Fibroblast of mammary gland (primary cell): ENCODE data around the gene ZNF653.

Source experiments
- DNase-seq: peaks from one replicate; pipeline ENCODE4 v3.0.0-alpha.2; 2010; ENCODE audit warnings: low read depth
- H3K4me3 ChIP-seq: 2 replicates; pipeline ENCODE4 v1.5.1; 2011; ENCODE audit warnings: low read depth, mild to moderate bottlenecking, low read length, moderate library complexity; ENCODE audit not compliant: control insufficient read depth
- TF ChIP-seq, protein P1 (sequence below): conservative IDR thresholded peaks from 2 replicates; pipeline ENCODE4 v1.5.1; 2011; ENCODE audit warnings: low read depth, low read length, inconsistent platforms; ENCODE audit not compliant: control insufficient read depth, insufficient read depth

ZNF653 gene

DNA sequence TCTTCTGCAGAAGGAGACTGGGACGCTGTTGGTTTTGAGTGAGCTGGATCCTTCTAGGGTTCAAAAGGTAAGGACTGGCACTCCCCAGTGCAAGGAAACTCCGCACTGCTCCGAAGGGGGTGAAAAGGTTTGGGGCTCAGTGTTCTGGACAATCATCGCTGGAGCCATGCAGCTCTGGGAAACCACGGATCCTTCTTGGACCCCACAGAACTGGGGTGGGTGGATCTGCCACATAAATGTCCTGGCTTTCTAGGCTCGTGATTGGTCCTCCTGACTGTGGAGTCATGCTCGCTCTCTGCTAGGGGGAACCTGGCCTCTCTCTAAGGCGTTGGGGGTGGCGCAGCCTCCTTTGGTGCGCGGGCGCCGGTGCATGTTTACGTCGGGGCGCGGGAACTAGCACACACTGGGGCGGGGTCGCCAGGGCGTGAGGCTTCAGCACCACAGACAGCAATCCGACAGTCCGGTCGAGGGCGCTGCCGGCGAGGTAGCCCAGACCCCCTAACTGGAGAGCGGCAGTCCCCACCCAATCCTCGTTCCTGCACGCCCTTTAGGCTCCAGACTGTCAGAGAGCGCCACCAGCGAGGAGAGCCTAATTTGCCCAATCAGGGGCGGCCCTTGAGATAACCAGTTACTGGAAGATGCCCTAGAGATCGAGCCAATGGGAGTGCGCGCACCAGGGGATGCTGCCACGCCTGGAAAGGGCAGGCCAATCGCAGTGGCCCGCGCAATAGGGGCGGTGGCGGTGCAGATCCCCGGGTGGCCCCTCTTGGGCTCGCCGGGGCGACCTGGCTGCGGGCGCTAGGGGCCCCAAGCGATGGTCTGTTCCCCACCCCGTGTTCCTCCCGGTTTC, 23.9 kb downstream of the ZNF653 start:
- TF ChIP-seq, protein P1, sequence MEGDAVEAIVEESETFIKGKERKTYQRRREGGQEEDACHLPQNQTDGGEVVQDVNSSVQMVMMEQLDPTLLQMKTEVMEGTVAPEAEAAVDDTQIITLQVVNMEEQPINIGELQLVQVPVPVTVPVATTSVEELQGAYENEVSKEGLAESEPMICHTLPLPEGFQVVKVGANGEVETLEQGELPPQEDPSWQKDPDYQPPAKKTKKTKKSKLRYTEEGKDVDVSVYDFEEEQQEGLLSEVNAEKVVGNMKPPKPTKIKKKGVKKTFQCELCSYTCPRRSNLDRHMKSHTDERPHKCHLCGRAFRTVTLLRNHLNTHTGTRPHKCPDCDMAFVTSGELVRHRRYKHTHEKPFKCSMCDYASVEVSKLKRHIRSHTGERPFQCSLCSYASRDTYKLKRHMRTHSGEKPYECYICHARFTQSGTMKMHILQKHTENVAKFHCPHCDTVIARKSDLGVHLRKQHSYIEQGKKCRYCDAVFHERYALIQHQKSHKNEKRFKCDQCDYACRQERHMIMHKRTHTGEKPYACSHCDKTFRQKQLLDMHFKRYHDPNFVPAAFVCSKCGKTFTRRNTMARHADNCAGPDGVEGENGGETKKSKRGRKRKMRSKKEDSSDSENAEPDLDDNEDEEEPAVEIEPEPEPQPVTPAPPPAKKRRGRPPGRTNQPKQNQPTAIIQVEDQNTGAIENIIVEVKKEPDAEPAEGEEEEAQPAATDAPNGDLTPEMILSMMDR, result no peak
- DNase-seq, result peak; percentile 81
- peak overlapping the region; percentile 21 for H3K4me3 ChIP-seq

DNA sequence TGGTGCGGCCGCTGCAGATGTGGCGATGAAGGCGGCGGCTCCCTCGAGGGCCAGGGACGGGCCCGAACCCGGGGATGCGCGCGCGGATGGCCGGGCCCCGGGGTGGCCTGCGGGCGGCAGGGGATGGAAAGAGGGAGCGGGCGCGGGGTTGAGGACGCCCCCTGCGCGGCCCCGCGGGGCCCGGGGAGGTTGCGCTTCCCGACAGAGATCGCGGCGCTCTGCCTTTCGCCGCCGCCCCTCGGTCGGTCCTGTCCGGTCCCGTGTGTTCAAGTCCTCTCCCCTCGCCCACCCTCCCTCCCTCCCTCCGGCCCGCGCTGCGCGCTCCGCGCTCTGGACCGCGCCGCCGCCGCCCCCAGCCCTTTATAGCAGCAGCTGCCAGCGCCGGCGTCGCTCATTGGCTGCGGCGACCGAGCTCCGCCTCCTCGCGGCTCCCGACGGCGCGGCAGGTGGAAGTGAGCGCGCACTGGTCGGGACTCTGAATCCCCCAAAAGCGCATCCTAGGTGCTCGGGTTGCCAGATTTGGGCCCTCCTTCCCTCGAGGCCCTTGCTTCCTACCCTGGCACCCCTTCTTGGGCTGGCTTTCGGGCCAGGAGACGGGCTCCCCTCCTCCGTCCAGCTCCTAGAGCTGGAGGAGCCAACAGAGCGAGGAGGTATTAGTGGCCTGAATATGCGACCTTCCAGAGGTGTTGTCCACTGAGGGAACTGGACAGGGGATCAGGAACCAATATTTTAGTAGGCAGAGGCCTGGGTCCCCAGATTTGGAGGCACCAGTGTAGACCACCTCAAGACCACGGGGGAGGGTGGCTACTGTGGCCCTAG, 24.7 kb downstream of the ZNF653 start, which contains the start of gene ELAVL3:
ELAVL3 (minus strand) TSS at position 332 of the 819 bp plus-strand sequence. CDS start 438 bp downstream, outside the sequence.
- no peak for DNase-seq
- no peak within 1 kb of the TSS for H3K4me3 ChIP-seq
- TF ChIP-seq, protein P1, result no peak

DNA sequence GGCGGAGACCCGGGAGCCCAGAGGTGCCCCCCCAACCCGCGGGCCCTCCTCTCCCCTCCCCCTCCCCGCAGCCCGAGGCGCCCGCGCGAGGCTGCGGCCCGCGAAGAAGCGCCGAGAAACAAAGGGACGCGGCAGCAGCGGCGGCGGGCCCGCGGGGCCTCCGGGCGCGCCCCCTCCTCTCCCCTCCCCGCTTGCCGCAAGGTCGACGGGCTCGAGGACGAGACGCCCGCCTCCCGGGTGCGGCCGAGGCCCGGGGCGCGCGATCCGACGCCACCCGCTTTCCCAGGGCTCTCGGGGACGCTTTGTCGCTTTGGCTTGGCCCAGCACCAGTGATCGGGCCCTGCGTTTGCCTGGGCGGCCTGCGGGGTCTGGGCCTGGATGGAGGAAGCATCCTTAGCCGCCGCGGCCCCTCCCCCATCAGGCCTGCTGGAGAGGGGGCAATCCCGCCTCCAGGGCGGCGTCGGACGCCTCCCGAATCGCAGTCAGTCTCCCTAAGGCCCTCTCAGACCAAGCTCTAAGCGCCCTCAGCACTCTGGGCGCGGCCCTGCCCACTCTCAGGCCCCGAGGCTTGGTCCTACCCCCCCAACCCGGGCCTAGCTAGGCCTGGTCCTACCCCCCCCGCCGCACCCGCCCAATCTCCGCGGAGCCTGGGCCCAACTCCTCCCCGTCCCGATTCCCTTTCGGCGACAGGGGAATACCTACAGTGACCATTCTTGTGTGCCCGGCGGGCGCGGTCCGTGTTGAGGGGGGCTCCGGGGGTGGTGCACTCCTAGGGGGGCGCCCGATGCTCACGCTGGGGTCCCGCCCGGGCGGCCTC, 25.5 kb downstream of the ZNF653 start:
- H3K4me3 ChIP-seq, result no peak overlapping the region
- DNase-seq, result no peak
- TF ChIP-seq, protein P1, result no peak

DNA sequence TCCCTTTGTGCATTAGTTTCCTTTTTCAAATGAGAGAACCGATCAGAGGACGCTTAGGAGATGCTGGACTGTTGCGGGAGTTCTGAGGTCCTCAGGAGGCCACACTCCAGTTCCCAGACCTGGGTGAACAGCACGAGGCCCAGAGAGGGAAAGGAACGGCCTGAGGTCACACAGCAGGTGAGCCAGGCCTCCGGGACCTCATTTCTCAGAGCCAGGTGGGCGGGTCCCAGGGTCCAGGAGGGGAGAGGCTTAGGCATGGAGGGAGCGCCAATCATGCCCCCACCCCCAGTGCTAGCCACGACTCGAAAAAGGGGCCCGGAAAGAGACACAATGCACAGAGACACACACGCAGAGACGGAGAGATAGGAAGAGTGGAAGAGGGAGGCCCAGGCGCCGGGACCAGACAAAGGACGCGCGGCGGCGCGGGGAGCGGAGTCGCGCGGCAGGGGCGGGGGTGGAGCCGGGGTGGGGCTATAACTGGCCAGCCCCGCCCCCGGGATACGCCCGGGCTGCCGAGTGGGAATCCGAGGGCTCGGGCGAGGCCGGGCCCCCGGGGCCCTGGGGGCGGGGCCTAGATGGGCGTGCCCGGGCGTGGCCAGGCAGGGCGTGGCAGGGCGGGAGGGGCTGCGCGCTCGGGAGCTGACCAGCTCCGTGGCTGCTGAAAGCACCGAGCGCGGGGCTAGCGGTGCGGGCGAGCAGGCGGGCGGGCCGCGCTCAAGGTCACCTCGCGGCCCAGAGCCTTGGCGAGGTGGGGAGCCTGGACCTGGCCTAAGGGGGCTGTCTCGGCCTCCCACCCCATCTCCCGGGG, 26.3 kb downstream of the ZNF653 start:
- DNase-seq, result peak; percentile 30
- TF ChIP-seq, protein P1, result no peak
- no peak overlapping the region for H3K4me3 ChIP-seq

DNA sequence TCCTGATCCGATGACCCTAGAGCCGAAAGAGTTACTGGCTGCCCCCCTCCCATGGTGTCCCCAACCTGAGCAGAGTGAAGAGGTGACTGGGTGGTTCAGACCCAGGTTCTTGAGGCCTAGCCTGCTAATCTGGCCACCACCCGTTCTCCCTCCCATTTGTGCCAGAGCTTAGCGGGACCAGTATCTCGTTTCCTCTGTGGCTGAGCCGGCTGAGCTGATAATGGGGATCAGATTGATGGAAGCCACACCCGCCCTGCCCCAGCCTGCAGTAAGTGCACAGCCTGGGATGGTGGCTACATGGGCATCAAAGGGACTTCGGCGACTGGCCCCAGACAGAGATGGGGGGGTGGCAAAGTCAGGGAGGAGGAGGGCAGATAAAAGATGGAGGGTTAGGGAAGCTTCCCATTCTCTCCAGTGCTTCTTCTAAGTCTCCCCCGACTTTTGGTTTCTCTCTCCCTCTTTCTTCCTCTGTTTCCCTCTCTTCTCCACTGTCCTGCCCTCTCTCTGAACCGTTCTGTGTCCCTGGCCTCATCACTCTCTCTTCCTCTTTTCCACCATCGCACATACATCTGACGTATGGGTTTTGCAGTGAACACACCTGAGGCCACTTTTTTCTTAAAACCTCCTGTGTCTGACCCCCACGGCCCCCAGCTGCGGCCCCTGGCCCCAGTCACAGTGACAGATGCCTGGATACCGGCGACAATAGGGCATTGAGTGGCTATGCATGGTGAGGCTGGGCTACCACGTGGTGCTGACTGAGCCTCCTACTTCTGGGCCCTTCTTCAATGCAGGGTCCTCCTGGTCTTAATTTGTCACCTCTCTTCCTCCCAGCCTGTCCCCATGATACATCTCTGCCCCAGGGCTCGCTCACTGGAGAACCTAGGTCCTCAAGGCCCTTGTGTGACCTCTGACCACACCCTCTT, 27.2 kb downstream of the ZNF653 start:
- TF ChIP-seq, protein P1, result no peak
- no peak for DNase-seq
- H3K4me3 ChIP-seq, result no peak overlapping the region
